Breast epithelium (tissue), 3 donors: ENCODE results near the gene HRH1.

Experiments used
- CTCF ChIP-seq, 3 donors: fragments of 450-650 bp; IDR thresholded peaks; one replicate each; pipeline ENCODE4 v1.5.1; 2016 to 2017; ENCODE audit warnings: antibody characterized with exemption in 3 of 3, mild to moderate bottlenecking in 3 of 3, moderate library complexity in 3 of 3
- POLR2A ChIP-seq: fragments of 450-650 bp; IDR thresholded peaks from one replicate; pipeline ENCODE4 v1.6.1; 2016; ENCODE audit warnings: antibody characterized with exemption, mild to moderate bottlenecking, moderate library complexity
- POLR2AphosphoS5 ChIP-seq, 3 donors: sonication (generic); formaldehyde crosslinking; IDR thresholded peaks; one replicate each; pipeline ENCODE4 v1.6.1; 2017; ENCODE audit warnings: antibody characterized with exemption in 3 of 3

GRCh38 chr3:11272906-11273574 is 118.7 kb downstream of the HRH1 start:
- TF ChIP-seq POLR2AphosphoS5 (IDR thresholded peaks at IDR 0.05) = no peak
- TF ChIP-seq POLR2A = no peak
- TF ChIP-seq CTCF (IDR thresholded peaks at IDR 0.05) = no peak
